ENCODE measurements around the gene GRIK4. TPM values are rescaled to one million over a fixed set of nuclear protein-coding genes. Genes with fewer than 3 reads are reported as not detected.

Gene GRIK4
- total RNA-seq, 1 donor from 2014 or later, result 0.36 TPM

DNA sequence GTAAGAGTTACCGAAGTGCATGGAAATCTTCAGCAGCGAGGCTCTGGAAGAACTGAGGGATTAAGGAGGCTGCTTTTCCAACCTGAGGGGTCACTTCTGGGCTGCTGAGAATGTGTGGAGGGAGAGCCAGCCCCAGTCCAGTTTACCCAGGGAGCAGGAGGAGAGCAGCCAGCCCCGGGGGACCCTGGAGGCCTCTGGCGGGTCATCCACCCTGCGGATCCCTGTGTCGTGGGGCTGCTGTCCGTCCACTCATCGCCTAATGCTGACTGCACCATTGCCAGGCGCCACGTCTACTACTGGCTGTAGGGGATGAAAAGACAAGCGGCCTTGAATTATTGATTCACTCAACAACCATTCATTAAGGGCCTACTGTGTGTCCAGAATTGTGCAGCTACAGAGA is 283.6 kb downstream of the GRIK4 start:
- no peak for DNase-seq (ENCODE audit: low spot score)
- no peaks in the 10 kb centered on the region for H3K9me3 Mint-ChIP-seq
- H3K4me2 ChIP-seq, result no peak overlapping the region

DNA sequence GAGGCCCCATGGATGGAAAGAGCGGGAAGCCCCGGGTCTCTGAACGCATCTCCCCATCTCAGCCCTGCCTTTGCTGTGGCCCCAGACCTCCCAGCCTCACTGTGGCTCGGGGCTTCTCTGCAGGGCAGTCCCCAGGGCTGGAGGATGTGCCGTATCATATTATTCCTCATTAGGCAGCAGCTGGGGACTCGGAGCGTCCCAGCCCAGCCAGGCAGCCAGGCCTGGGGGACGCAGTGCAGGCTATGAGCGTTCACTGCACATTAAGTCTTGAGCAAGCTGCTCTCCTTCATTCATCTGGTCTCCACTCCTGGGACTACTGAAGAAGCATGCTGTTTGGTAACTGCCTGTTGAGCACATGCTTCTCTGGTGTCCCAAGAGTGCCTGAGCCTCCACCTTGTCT is 285.6 kb downstream of the GRIK4 start:
- H3F3A ChIP-seq (ENCODE audit: low read depth), result peaks cover 10% of the 10 kb centered on the region
- no peak overlapping the region for H3K9ac ChIP-seq
- H3K27me3 ChIP-seq, result no peaks in the 10 kb centered on the region
- H3K79me2 ChIP-seq (ENCODE audit: low read depth), result no peaks in the 10 kb centered on the region
- Mint-ChIP-seq H3K27me3 (ENCODE audit: insufficient read depth, low read depth) (peaks cover 12% of the 10 kb centered on the region), H3K4me1 (peaks cover 43% of the 10 kb centered on the region), H3K27ac (no peak overlapping the region), H3K36me3 (no peaks in the 10 kb centered on the region), H3K9me3 (no peaks in the 10 kb centered on the region), H3K4me3 (no peak overlapping the region)
- no peak for DNase-seq (ENCODE audit: low spot score)
- no peak overlapping the region for H3K4me2 ChIP-seq
- TF ChIP-seq EZH2 (IDR thresholded peaks at IDR 0.05) (no peak), EZH2phosphoT487 (IDR thresholded peaks at IDR 0.05) (no peak), CTCF (IDR thresholded peaks at IDR 0.05) (no peak)
- peaks cover 20% of the 10 kb centered on the region for H3K4me1 ChIP-seq
- H3K36me3 ChIP-seq, result no peaks in the 10 kb centered on the region
- H3K9me3 ChIP-seq (ENCODE audit: low read depth), result no peaks in the 10 kb centered on the region
- H2AFZ ChIP-seq (replicated peaks), result no peak overlapping the region
- no peaks in the 10 kb centered on the region for H4K20me1 ChIP-seq (ENCODE audit: low read depth)
- H3K4me3 ChIP-seq, result no peak overlapping the region
- no peak overlapping the region for H3K27ac ChIP-seq

More for the DNA sequence above, 283.6 kb downstream of the GRIK4 start:
- H3F3A ChIP-seq (ENCODE audit: low read depth), result peaks cover 10% of the 10 kb centered on the region
- H3K27ac ChIP-seq, result no peak overlapping the region
- peaks cover 20% of the 10 kb centered on the region for H3K4me1 ChIP-seq
- H2AFZ ChIP-seq (replicated peaks), result no peak overlapping the region
- no peak for TF ChIP-seq EZH2 (IDR thresholded peaks at IDR 0.05)
- TF ChIP-seq EZH2phosphoT487 (IDR thresholded peaks at IDR 0.05), result no peak
- TF ChIP-seq CTCF (IDR thresholded peaks at IDR 0.05), result no peak
- Mint-ChIP-seq H3K4me3 (no peak overlapping the region), H3K27me3 (ENCODE audit: insufficient read depth, low read depth) (peaks cover 7% of the 10 kb centered on the region), H3K36me3 (no peaks in the 10 kb centered on the region), H3K4me1 (peaks cover 32% of the 10 kb centered on the region), H3K27ac (no peak overlapping the region)
- no peaks in the 10 kb centered on the region for H3K9me3 ChIP-seq (ENCODE audit: low read depth)
- H4K20me1 ChIP-seq (ENCODE audit: low read depth), result no peaks in the 10 kb centered on the region
- no peak overlapping the region for H3K9ac ChIP-seq
- no peaks in the 10 kb centered on the region for H3K79me2 ChIP-seq (ENCODE audit: low read depth)
- H3K27me3 ChIP-seq, result no peaks in the 10 kb centered on the region
- no peak overlapping the region for H3K4me3 ChIP-seq
- H3K36me3 ChIP-seq, result no peaks in the 10 kb centered on the region

DNA sequence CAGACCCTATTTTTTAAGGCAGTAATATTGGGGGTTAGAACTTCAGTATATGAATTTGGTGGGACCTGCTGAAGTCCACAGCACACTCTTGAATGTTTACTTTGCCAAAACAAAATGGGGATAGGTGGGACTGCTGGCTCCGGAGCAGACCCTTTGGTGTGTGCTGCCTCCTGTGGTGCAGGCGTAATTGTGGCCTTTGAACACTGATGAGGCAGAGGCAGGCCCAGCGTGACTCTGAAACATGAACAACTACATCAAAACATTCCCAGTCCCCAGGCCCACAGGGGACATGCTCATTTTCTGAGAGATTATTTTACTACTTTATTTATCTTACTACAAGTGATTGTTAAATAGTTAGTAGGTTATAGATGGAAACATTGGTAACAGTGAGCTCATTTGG is 287.3 kb downstream of the GRIK4 start:
- Mint-ChIP-seq H3K36me3 (no peaks in the 10 kb centered on the region), H3K9me3 (no peaks in the 10 kb centered on the region), H3K27ac (peak overlapping the region; percentile 43), H3K4me1 (peaks cover 46% of the 10 kb centered on the region), H3K27me3 (ENCODE audit: insufficient read depth, low read depth) (peaks cover 14% of the 10 kb centered on the region), H3K4me3 (peak overlapping the region; percentile 31)
- no peak overlapping the region for H3K27ac ChIP-seq
- H3K9ac ChIP-seq, result no peak overlapping the region
- no peak for TF ChIP-seq CTCF (IDR thresholded peaks at IDR 0.05)
- no peak for TF ChIP-seq EZH2 (IDR thresholded peaks at IDR 0.05)
- TF ChIP-seq EZH2phosphoT487 (IDR thresholded peaks at IDR 0.05), result no peak
- no peaks in the 10 kb centered on the region for H3K9me3 ChIP-seq (ENCODE audit: low read depth)
- no peaks in the 10 kb centered on the region for H4K20me1 ChIP-seq (ENCODE audit: low read depth)
- H3K4me1 ChIP-seq, result peaks cover 20% of the 10 kb centered on the region
- DNase-seq (ENCODE audit: low spot score), result peak; percentile 49
- no peaks in the 10 kb centered on the region for H3K36me3 ChIP-seq
- no peaks in the 10 kb centered on the region for H3K27me3 ChIP-seq
- no peaks in the 10 kb centered on the region for H3K79me2 ChIP-seq (ENCODE audit: low read depth)
- H2AFZ ChIP-seq (replicated peaks), result no peak overlapping the region
- peaks cover 10% of the 10 kb centered on the region for H3F3A ChIP-seq (ENCODE audit: low read depth)
- no peak overlapping the region for H3K4me2 ChIP-seq
- H3K4me3 ChIP-seq, result no peak overlapping the region
